BLaER1 treated with 17β-estradiol and CSF1 and Interleukin-3, amounts not matched to agents 10 nM and 100 nM (cell line): ENCODE results near the gene TEX48.

Source experiments
- H3K27ac ChIP-seq, 11 experiments: shearing (Covaris generic); formaldehyde crosslinking; 2 replicates each; pipeline ENCODE4 v1.8.1; 2022
- H3K27me3 ChIP-seq, 11 experiments: shearing (Covaris generic); formaldehyde crosslinking; 2 replicates each; pipeline ENCODE4 v1.8.1; 2022
- H3K36me3 ChIP-seq, 11 experiments: shearing (Covaris generic); formaldehyde crosslinking; 2 replicates each; pipeline ENCODE4 v1.8.1; 2022
- H3K4me1 ChIP-seq, 10 experiments: shearing (Covaris generic); formaldehyde crosslinking; 2 replicates each; pipeline ENCODE4 v1.8.1; 2022
- H3K4me2 ChIP-seq, 11 experiments: shearing (Covaris generic); formaldehyde crosslinking; 2 replicates each; pipeline ENCODE4 v1.8.1; 2022
- H3K4me3 ChIP-seq, 10 experiments: shearing (Covaris generic); formaldehyde crosslinking; 2 replicates each; pipeline ENCODE4 v1.8.1; 2022
- H3K9ac ChIP-seq, 11 experiments: shearing (Covaris generic); formaldehyde crosslinking; 2 replicates each; pipeline ENCODE4 v1.8.1; 2022
- H3K9me3 ChIP-seq, 11 experiments: shearing (Covaris generic); formaldehyde crosslinking; replicated peaks in 1 of 11; 2 replicates each; pipeline ENCODE4 v1.8.1; 2022
- H4K20me1 ChIP-seq, 11 experiments: shearing (Covaris generic); formaldehyde crosslinking; 2 replicates each; pipeline ENCODE4 v1.8.1; 2022
- Cebpa-rat ChIP-seq, 11 experiments: shearing (Covaris generic); IDR thresholded peaks; 2 replicates each; pipeline ENCODE4 v1.8.1; 2022

TEX48 gene

DNA sequence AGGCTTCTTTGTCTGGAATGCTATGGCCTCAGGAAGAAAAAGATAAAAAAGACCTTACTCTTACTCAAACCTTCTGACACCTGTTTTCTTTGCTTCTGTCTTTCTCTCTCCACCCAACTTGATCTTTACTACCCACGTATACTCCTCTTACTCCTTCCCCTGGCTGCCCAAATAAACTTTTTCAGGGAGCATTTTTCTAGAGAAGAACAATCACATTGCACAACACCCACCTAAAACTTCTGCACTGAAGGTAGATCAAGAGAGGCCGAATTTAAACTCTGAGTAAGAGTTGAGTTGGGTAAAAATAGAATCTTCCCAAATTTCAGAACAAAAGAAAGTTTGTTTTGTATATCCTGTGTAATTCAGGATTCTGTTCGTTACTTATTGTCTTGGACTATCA is 3.9 kb downstream of the TEX48 start:
- Histone ChIP-seq H3K27ac (no peak overlapping the region), H3K36me3 (no peaks in the 10 kb centered on the region), H3K9me3 (no peaks in the 10 kb centered on the region), H3K9ac (no peak overlapping the region), H3K4me2 (no peak overlapping the region), H3K4me1 (peaks cover 11 to 28% (median 19%) of the 10 kb centered on the region in 10 experiments; a peak in 18 of 20 replicates), H3K4me3 (no peak overlapping the region), H4K20me1 (no peaks in the 10 kb centered on the region), H3K27me3 (no peaks in the 10 kb centered on the region)
- TF ChIP-seq Cebpa-rat (IDR thresholded peaks at IDR 0.05), result no peak

DNA sequence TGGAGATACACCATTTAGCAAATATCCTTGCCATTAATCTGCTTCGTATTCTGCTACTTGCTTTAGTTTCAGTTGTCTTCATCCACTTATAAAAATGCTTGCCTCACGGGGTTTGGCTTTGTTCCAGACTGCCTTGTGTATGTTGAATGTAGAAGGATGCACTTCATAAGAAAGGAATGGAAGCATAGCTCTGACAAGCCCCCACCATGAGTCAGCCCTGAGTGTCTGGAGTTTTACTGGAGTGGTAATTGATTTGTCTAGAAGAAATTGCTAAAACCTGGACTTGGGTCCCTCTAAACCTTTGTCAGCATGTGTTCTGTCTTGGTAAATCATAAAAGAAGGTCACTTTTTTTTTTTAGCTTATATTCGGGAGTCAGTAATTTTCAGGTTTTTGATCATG is 4.6 kb downstream of the TEX48 start:
- TF ChIP-seq Cebpa-rat (IDR thresholded peaks at IDR 0.05), result no peak
- H3K4me2 ChIP-seq, result peak overlapping the region in 6 of 11 experiments; percentile 4 to 44 (median 23); a peak in 8 of 22 replicates
- H3K4me1 ChIP-seq, result peaks cover 11 to 28% (median 19%) of the 10 kb centered on the region in 10 experiments; a peak in 18 of 20 replicates
- no peaks in the 10 kb centered on the region for H3K27me3 ChIP-seq
- H3K4me3 ChIP-seq, result no peak overlapping the region
- no peak overlapping the region for H3K9ac ChIP-seq
- no peaks in the 10 kb centered on the region for H4K20me1 ChIP-seq
- no peak overlapping the region for H3K27ac ChIP-seq
- H3K9me3 ChIP-seq, result no peaks in the 10 kb centered on the region
- H3K36me3 ChIP-seq, result no peaks in the 10 kb centered on the region

DNA sequence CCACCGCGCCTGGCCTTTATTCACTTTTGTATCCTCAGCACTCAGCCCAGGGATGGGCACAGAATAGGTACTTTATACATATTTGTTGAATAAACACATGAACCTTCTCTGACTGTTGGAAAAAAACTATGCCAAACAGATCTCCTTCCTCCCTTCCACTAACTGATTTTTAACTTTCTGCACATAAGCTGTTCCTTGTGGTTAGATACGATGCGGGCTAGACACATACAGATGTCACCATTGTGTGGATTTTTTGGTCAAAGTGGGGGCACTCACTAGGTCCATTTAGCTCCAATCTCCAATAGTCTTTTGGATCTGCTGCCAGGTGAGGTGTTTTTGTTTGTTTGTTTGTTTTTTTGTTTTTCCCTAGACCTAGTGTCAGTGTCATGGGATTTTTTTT is 5.1 kb downstream of the TEX48 start:
- TF ChIP-seq Cebpa-rat (IDR thresholded peaks at IDR 0.05), result no peak
- Histone ChIP-seq H3K9ac (no peak overlapping the region), H3K4me3 (no peak overlapping the region), H3K4me1 (peaks cover 11 to 24% (median 17%) of the 10 kb centered on the region in 10 experiments; a peak in 18 of 20 replicates), H3K4me2 (peak overlapping the region in 9 of 11 experiments; percentile 13 to 44 (median 28); a peak in 12 of 22 replicates), H3K9me3 (no peaks in the 10 kb centered on the region), H4K20me1 (no peaks in the 10 kb centered on the region), H3K36me3 (no peaks in the 10 kb centered on the region), H3K27ac (no peak overlapping the region), H3K27me3 (no peaks in the 10 kb centered on the region)

DNA sequence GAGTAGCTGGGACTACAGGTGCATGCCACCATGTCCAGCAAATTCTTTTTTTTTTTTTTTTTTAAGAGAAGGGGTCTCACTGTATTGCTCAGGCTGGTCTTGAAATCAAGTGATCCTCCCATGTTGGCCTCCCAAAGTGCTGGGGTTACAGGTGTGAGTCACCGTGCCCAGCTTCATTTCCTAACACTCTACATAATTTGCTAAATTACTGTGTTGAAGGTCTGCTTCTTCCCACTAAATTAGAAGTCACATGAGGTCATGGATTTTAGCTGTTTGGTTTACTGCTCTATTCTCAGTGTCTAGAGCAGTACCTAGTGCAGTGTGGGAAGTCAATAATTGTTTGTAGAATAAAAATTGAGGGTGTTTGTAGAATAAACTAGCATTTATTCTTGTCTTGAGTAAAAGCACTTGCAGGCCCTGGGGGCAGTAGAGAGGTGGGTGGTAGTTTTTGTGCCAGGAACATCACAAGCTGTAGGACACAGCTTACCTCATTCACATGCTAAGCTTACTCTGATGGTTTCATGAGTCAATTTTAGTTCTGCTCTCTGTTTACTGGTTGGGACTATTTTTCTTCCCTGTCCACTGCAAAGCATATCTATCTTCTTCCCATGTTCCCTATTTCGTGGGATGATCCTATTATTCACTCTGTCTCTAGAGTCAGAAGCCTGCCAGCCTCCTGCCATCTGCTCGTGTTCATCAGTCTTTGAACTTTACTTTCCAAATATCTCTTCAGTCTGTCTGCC is 7.0 kb downstream of the TEX48 start:
- no peak for TF ChIP-seq Cebpa-rat (IDR thresholded peaks at IDR 0.05)

DNA sequence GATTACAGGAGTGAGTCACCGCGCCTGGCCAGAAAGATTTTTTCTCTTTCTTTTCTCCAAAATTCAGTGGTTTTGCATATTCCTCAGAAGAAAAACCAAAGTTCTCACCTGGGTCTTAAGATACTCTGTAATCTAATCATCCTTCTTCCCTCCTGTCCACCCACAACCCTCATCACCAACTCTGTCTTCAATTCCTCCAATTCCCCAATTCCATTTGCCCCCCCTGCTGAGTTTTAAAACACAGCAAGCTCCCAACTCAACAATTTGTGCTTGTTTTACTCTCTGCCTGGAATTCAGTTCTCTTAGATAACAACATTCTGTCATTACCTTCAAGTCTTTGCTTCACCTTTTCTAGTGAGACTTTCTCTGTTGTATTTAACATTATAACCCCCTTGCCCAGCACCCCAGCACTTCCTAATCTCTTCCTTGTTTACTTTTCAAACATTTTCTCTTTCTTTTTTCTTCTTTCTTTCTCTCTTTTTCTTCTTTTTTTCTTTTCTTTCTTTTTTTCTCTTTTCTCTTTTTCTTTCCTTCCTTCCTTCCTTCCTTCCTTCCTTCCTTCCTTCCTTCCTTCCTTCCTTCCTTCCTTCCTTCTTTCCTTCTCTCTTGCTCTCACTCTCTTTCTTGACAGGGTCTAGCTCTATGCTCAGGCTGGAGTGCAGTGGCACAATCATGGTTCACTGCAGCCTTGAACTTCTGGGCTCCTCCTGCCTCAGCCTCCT is 7.8 kb downstream of the TEX48 start:
- no peak overlapping the region for H3K27ac ChIP-seq
- H4K20me1 ChIP-seq, result no peaks in the 10 kb centered on the region
- no peak for TF ChIP-seq Cebpa-rat (IDR thresholded peaks at IDR 0.05)
- no peaks in the 10 kb centered on the region for H3K9me3 ChIP-seq
- peaks cover under 1 to 19% (median 11%) of the 10 kb centered on the region in 10 experiments; a peak in 16 of 20 replicates for H3K4me1 ChIP-seq
- H3K9ac ChIP-seq, result no peak overlapping the region
- H3K4me3 ChIP-seq, result no peak overlapping the region
- no peaks in the 10 kb centered on the region for H3K27me3 ChIP-seq
- no peak overlapping the region for H3K4me2 ChIP-seq
- H3K36me3 ChIP-seq, result no peaks in the 10 kb centered on the region

More for the DNA sequence above, 7.0 kb downstream of the TEX48 start:
- H3K9ac ChIP-seq, result no peak overlapping the region
- no peaks in the 10 kb centered on the region for H4K20me1 ChIP-seq
- H3K27ac ChIP-seq, result no peak overlapping the region
- H3K4me2 ChIP-seq, result no peak overlapping the region
- peaks cover 6 to 19% (median 14%) of the 10 kb centered on the region in 10 experiments; a peak in 16 of 20 replicates for H3K4me1 ChIP-seq
- no peaks in the 10 kb centered on the region for H3K9me3 ChIP-seq
- H3K27me3 ChIP-seq, result no peaks in the 10 kb centered on the region
- no peaks in the 10 kb centered on the region for H3K36me3 ChIP-seq
- H3K4me3 ChIP-seq, result no peak overlapping the region

DNA sequence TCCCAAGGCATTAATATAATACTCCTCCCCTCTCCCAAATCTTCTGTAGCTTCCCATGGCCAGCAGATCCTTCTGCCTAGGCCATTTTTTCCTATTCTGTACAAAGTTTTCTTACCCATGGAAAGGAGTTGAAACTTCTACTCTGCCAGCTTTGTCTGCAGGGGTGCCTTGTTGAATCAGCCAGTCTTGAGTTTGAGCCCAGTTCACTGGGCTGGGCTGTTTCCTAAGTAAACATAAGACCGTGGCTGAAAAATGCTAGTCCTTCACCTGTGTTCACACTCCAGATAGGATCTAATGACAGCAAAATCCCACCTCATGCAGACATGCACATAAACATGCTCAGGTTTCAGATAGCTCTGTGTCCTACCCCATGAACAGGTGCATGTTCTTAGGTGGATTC is 10.4 kb downstream of the TEX48 start:
- H3K4me2 ChIP-seq, result no peak overlapping the region
- no peaks in the 10 kb centered on the region for H4K20me1 ChIP-seq
- H3K27ac ChIP-seq, result no peak overlapping the region
- no peaks in the 10 kb centered on the region for H3K27me3 ChIP-seq
- TF ChIP-seq Cebpa-rat (IDR thresholded peaks at IDR 0.05), result no peak
- no peaks in the 10 kb centered on the region for H3K9me3 ChIP-seq
- no peaks in the 10 kb centered on the region for H3K36me3 ChIP-seq
- H3K9ac ChIP-seq, result no peak overlapping the region
- no peak overlapping the region for H3K4me3 ChIP-seq
- H3K4me1 ChIP-seq, result peaks cover 0 to 13% (median 6%) of the 10 kb centered on the region in 10 experiments; a peak in 14 of 20 replicates

DNA sequence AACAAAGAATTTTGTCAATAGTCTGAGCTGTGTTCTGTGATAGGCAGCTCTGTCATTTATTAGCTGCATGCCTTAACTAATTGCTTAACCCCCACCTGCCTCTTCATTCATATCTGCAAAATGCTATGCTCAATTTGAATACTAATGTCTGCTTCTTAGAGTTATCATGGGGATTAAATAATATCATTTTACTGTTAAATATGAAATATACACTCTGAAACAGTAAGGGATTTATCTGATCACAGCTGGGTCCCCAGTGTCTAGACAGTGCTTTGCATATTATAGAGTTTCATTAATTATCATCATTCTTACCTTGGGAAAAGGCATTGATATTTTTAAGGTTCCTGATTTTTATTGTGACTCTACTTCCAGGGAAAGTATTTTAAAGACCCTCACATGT is 12.0 kb downstream of the TEX48 start:
- no peak overlapping the region for H3K9ac ChIP-seq
- no peak overlapping the region for H3K4me3 ChIP-seq
- H3K27me3 ChIP-seq, result no peaks in the 10 kb centered on the region
- H4K20me1 ChIP-seq, result no peaks in the 10 kb centered on the region
- H3K4me1 ChIP-seq, result peaks cover 0 to 15% (median 0%) of the 10 kb centered on the region in 10 experiments; a peak in 6 of 20 replicates
- no peak overlapping the region for H3K27ac ChIP-seq
- no peak for TF ChIP-seq Cebpa-rat (IDR thresholded peaks at IDR 0.05)
- no peaks in the 10 kb centered on the region for H3K9me3 ChIP-seq
- no peak overlapping the region for H3K4me2 ChIP-seq
- no peaks in the 10 kb centered on the region for H3K36me3 ChIP-seq

DNA sequence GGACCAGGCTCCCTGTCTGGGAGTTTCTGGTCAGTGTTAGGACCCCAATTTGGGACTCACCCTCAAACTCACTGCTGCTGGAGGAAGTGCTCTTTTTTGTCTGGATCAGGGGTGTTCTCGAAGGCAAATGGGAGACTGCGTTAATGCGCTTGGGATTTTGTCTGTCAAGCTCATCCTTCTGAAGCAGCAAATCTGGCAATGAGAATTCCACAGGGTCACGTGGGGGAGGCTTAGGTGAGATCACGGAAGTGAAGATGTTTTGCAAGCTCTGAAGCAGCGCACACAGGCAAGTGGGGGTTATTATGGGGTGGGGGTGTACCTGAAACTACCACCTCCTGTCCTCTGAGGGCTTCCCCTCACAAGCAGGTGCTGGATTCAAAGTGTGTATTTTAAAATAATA is 13.8 kb downstream of the TEX48 start:
- peaks cover 0 to 15% (median 0%) of the 10 kb centered on the region in 10 experiments; a peak in 6 of 20 replicates for H3K4me1 ChIP-seq
- H4K20me1 ChIP-seq, result no peaks in the 10 kb centered on the region
- H3K36me3 ChIP-seq, result no peaks in the 10 kb centered on the region
- no peak overlapping the region for H3K9ac ChIP-seq
- no peak overlapping the region for H3K4me3 ChIP-seq
- no peaks in the 10 kb centered on the region for H3K27me3 ChIP-seq
- no peak overlapping the region for H3K4me2 ChIP-seq
- H3K9me3 ChIP-seq, result no peaks in the 10 kb centered on the region
- no peak for TF ChIP-seq Cebpa-rat (IDR thresholded peaks at IDR 0.05)
- H3K27ac ChIP-seq, result no peak overlapping the region

DNA sequence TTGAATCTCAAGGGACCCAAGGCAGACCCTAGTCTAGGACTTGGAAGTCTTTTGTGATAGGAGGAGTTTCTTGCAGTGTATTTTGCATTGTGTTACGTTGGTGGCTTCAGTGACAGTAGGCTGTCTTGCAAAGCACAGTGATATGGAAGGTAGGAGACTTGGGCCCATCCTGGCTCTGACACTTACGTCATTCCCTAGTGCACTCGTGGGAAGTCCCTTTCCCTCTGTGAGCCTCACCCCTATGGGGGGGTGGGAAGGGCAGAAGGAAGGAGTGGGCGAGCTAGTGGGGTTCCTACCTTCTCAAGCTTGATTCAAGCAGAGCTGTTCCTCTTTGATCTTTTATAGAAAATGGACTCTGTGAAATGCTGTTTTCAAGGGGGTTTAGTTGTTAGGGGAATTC is 15.1 kb downstream of the TEX48 start:
- no peak for TF ChIP-seq Cebpa-rat (IDR thresholded peaks at IDR 0.05)
- H3K27me3 ChIP-seq, result no peaks in the 10 kb centered on the region
- H3K4me3 ChIP-seq, result no peak overlapping the region
- H3K9me3 ChIP-seq, result no peaks in the 10 kb centered on the region
- H3K4me2 ChIP-seq, result peak overlapping the region in 3 of 11 experiments; percentile 26 to 57 (median 47); a peak in 5 of 22 replicates
- H3K9ac ChIP-seq, result no peak overlapping the region
- peaks cover 0 to 23% (median 0%) of the 10 kb centered on the region in 10 experiments; a peak in 6 of 20 replicates for H3K4me1 ChIP-seq
- H4K20me1 ChIP-seq, result no peaks in the 10 kb centered on the region
- H3K36me3 ChIP-seq, result no peaks in the 10 kb centered on the region
- H3K27ac ChIP-seq, result no peak overlapping the region
